ENCODE results near the gene PSAT1. TPM values are rescaled to one million over a fixed set of nuclear protein-coding genes. Genes with fewer than 3 reads are reported as not detected.

PSAT1 gene
- polyA plus RNA-seq, 3 donors, result 0.05 to 4.7 (median 0.11) TPM

GRCh38 chr9:78292716-78293497, 4.0 kb upstream of the PSAT1 start:
- Histone ChIP-seq H3K27ac (ENCODE audit: low read depth in 1 of 2, low read length in 2 of 2) (no peak overlapping the region), H2AFZ (ENCODE audit: insufficient read depth, low read depth, low read length, poor library complexity, severe bottlenecking) (no peak overlapping the region), H3K4me3 (replicated peaks in 1 of 3; ENCODE audit: low read depth in 2 of 3, low read length in 3 of 3) (no peak overlapping the region), H3K9ac (ENCODE audit: insufficient read depth, low read length, poor library complexity, severe bottlenecking) (no peak overlapping the region), H3K9me3 (replicated peaks in 1 of 2; ENCODE audit: control insufficient read depth in 1 of 2, insufficient read depth in 1 of 2, low read length in 2 of 2) (peaks cover 0 to 5% of the 10 kb centered on the region in 2 donors), H3K4me1 (ENCODE audit: control insufficient read depth in 1 of 2, insufficient read depth in 2 of 2, low read length in 2 of 2) (peaks cover 18 to 20% of the 10 kb centered on the region in 2 donors), H4K20me1 (ENCODE audit: insufficient read depth, low read length) (no peaks in the 10 kb centered on the region), H3K4me2 (replicated peaks; ENCODE audit: extremely low read depth, low read length, poor library complexity, severe bottlenecking) (no peak overlapping the region), H3K36me3 (replicated peaks in 1 of 2; ENCODE audit: control insufficient read depth in 1 of 2, insufficient read depth in 2 of 2, low read length in 2 of 2) (no peaks in the 10 kb centered on the region), H3K79me2 (ENCODE audit: insufficient read depth, low read length) (no peaks in the 10 kb centered on the region), H3K27me3 (ENCODE audit: control insufficient read depth in 2 of 2, insufficient read depth in 2 of 2, low read length in 2 of 2) (peaks cover 19 to 31% of the 10 kb centered on the region in 2 donors)
- TF ChIP-seq, protein P1, sequence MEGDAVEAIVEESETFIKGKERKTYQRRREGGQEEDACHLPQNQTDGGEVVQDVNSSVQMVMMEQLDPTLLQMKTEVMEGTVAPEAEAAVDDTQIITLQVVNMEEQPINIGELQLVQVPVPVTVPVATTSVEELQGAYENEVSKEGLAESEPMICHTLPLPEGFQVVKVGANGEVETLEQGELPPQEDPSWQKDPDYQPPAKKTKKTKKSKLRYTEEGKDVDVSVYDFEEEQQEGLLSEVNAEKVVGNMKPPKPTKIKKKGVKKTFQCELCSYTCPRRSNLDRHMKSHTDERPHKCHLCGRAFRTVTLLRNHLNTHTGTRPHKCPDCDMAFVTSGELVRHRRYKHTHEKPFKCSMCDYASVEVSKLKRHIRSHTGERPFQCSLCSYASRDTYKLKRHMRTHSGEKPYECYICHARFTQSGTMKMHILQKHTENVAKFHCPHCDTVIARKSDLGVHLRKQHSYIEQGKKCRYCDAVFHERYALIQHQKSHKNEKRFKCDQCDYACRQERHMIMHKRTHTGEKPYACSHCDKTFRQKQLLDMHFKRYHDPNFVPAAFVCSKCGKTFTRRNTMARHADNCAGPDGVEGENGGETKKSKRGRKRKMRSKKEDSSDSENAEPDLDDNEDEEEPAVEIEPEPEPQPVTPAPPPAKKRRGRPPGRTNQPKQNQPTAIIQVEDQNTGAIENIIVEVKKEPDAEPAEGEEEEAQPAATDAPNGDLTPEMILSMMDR (IDR thresholded peaks at IDR 0.05), result no peak
- 92% methylated on average over 4 of the region's 9 CpGs for WGBS (ENCODE audit: insufficient coverage)
- no peak for DNase-seq
- Mint-ChIP-seq H3K4me1 (peaks cover 31% of the 10 kb centered on the region), H3K4me3 (peak overlapping the region in 1 of 2 donors; percentile 48), H3K36me3 (no peaks in the 10 kb centered on the region), H3K27ac (no peak overlapping the region), H3K27me3 (ENCODE audit: low read depth in 3 of 3) (peaks cover 36 to 42% (median 37%) of the 10 kb centered on the region in 3 donors), H3K9me3 (peaks cover 0 to 13% (median 6%) of the 10 kb centered on the region in 7 donors)
- intact Hi-C loops (cut with micrococcal nuclease), result no loop called here

GRCh38 chr9:78294290-78295176, 2.4 kb upstream of the PSAT1 start:
- Mint-ChIP-seq H3K27me3 (ENCODE audit: low read depth in 3 of 3) (peaks cover 50 to 55% (median 50%) of the 10 kb centered on the region in 3 donors), H3K4me3 (peak overlapping the region in 1 of 2 donors; percentile 62), H3K9me3 (peaks cover 0 to 17% (median 7%) of the 10 kb centered on the region in 7 donors), H3K4me1 (peaks cover 36% of the 10 kb centered on the region), H3K36me3 (peaks cover 0 to 1% of the 10 kb centered on the region in 2 donors), H3K27ac (no peak overlapping the region)
- Histone ChIP-seq H3K4me1 (ENCODE audit: control insufficient read depth in 1 of 2, insufficient read depth in 2 of 2, low read length in 2 of 2) (peaks cover 22 to 24% of the 10 kb centered on the region in 2 donors), H3K36me3 (replicated peaks in 1 of 2; ENCODE audit: control insufficient read depth in 1 of 2, insufficient read depth in 2 of 2, low read length in 2 of 2) (no peaks in the 10 kb centered on the region), H3K79me2 (ENCODE audit: insufficient read depth, low read length) (no peaks in the 10 kb centered on the region), H4K20me1 (ENCODE audit: insufficient read depth, low read length) (no peaks in the 10 kb centered on the region), H3K27me3 (ENCODE audit: control insufficient read depth in 2 of 2, insufficient read depth in 2 of 2, low read length in 2 of 2) (peaks cover 29 to 46% of the 10 kb centered on the region in 2 donors), H3K9me3 (replicated peaks in 1 of 2; ENCODE audit: control insufficient read depth in 1 of 2, insufficient read depth in 1 of 2, low read length in 2 of 2) (peaks cover 0 to 5% of the 10 kb centered on the region in 2 donors), H3K4me2 (replicated peaks; ENCODE audit: extremely low read depth, low read length, poor library complexity, severe bottlenecking) (no peak overlapping the region), H3K4me3 (replicated peaks in 1 of 3; ENCODE audit: low read depth in 2 of 3, low read length in 3 of 3) (no peak overlapping the region), H2AFZ (ENCODE audit: insufficient read depth, low read depth, low read length, poor library complexity, severe bottlenecking) (no peak overlapping the region), H3K27ac (ENCODE audit: low read depth in 1 of 2, low read length in 2 of 2) (no peak overlapping the region), H3K9ac (ENCODE audit: insufficient read depth, low read length, poor library complexity, severe bottlenecking) (no peak overlapping the region)
- intact Hi-C loops (cut with micrococcal nuclease), result no loop called here
- TF ChIP-seq, protein P1 (IDR thresholded peaks at IDR 0.05), result no peak
- no CpG with 5 or more reads among the region's 5 CpGs for WGBS (ENCODE audit: insufficient coverage)
- no peak for DNase-seq

All from CD14-positive monocyte (primary cell).